Measurements from ENCODE around the gene STIMATE. TPM values are rescaled to one million over a fixed set of nuclear protein-coding genes. Genes with fewer than 3 reads are reported as not detected.
A peak's percentile ranks its signal among the peaks of the same experiment; 100 is the strongest.

Gene STIMATE
- total RNA-seq, 1 donor, result 18.5 TPM

- no peak for DNase-seq (ENCODE audit: insufficient read length, low spot score, missing footprints)
- TF ChIP-seq CTCF (IDR thresholded peaks at IDR 0.05; ENCODE audit: extremely low read depth, low read depth, low read length), result no peak
- H4K20me1 ChIP-seq (ENCODE audit: insufficient read depth, low read length), result no peaks in the 10 kb centered on the region
These were observed 7.2 kb upstream of the STIMATE start for GRCh38 chr3:52904552-52904951.

GRCh38 chr3:52904000-52904399 is 6.7 kb upstream of the STIMATE start:
- Histone ChIP-seq H3K79me2 (ENCODE audit: insufficient read depth, low read length) (no peaks in the 10 kb centered on the region), H3K27ac (ENCODE audit: low read depth, low read length) (no peak overlapping the region), H3K9me3 (ENCODE audit: low read depth, low read length) (no peaks in the 10 kb centered on the region), H3K4me3 (ENCODE audit: insufficient read depth, low read length) (no peak overlapping the region), H3K4me2 (ENCODE audit: insufficient read depth, low read length) (no peak overlapping the region), H3K4me1 (ENCODE audit: insufficient read depth, low read length) (no peaks in the 10 kb centered on the region), H3K36me3 (ENCODE audit: insufficient read depth, low read length) (no peaks in the 10 kb centered on the region), H4K20me1 (ENCODE audit: insufficient read depth, low read length) (no peaks in the 10 kb centered on the region), H2AFZ (ENCODE audit: low read length) (no peak overlapping the region), H3K27me3 (ENCODE audit: insufficient read depth, low read length) (no peaks in the 10 kb centered on the region)
- no peak for TF ChIP-seq CTCF (IDR thresholded peaks at IDR 0.05; ENCODE audit: extremely low read depth, low read depth, low read length)
- no peak for DNase-seq (ENCODE audit: insufficient read length, low spot score, missing footprints)

More at GRCh38 chr3:52904552-52904951, 7.2 kb upstream of the STIMATE start:
- H3K4me1 ChIP-seq (ENCODE audit: insufficient read depth, low read length), result no peaks in the 10 kb centered on the region
- H3K4me2 ChIP-seq (ENCODE audit: insufficient read depth, low read length), result no peak overlapping the region
- H3K4me3 ChIP-seq (ENCODE audit: insufficient read depth, low read length), result no peak overlapping the region
- no peaks in the 10 kb centered on the region for H3K9me3 ChIP-seq (ENCODE audit: low read depth, low read length)
- H3K27me3 ChIP-seq (ENCODE audit: insufficient read depth, low read length), result no peaks in the 10 kb centered on the region
- H2AFZ ChIP-seq (ENCODE audit: low read length), result no peak overlapping the region
- H3K79me2 ChIP-seq (ENCODE audit: insufficient read depth, low read length), result no peaks in the 10 kb centered on the region
- no peak overlapping the region for H3K27ac ChIP-seq (ENCODE audit: low read depth, low read length)
- H3K36me3 ChIP-seq (ENCODE audit: insufficient read depth, low read length), result no peaks in the 10 kb centered on the region

GRCh38 chr3:52896613-52897012 is 735 bp downstream of the STIMATE start:
- peaks cover 46% of the 10 kb centered on the region for H3K79me2 ChIP-seq (ENCODE audit: insufficient read depth, low read length)
- no peaks in the 10 kb centered on the region for H4K20me1 ChIP-seq (ENCODE audit: insufficient read depth, low read length)
- H3K9me3 ChIP-seq (ENCODE audit: low read depth, low read length), result no peaks in the 10 kb centered on the region
- peak overlapping the region; percentile 95 for H3K4me2 ChIP-seq (ENCODE audit: insufficient read depth, low read length)
- H2AFZ ChIP-seq (ENCODE audit: low read length), result peak overlapping the region; percentile 71
- no peaks in the 10 kb centered on the region for H3K36me3 ChIP-seq (ENCODE audit: insufficient read depth, low read length)
- no peak for TF ChIP-seq CTCF (IDR thresholded peaks at IDR 0.05; ENCODE audit: extremely low read depth, low read depth, low read length)
- peak; percentile 78 for DNase-seq (ENCODE audit: insufficient read length, low spot score, missing footprints)
- H3K4me3 ChIP-seq (ENCODE audit: insufficient read depth, low read length), result peak overlapping the region; percentile 84
- no peaks in the 10 kb centered on the region for H3K27me3 ChIP-seq (ENCODE audit: insufficient read depth, low read length)
- H3K4me1 ChIP-seq (ENCODE audit: insufficient read depth, low read length), result peaks cover 19% of the 10 kb centered on the region
- peak overlapping the region; percentile 30 for H3K27ac ChIP-seq (ENCODE audit: low read depth, low read length)

GRCh38 chr3:52896151-52896550 is 1.2 kb downstream of the STIMATE start:
- peak overlapping the region; percentile 84 for H3K4me3 ChIP-seq (ENCODE audit: insufficient read depth, low read length)

More at GRCh38 chr3:52896151-52896550, 1.2 kb downstream of the STIMATE start:
- peaks cover 24% of the 10 kb centered on the region for H3K4me1 ChIP-seq (ENCODE audit: insufficient read depth, low read length)
- H3K79me2 ChIP-seq (ENCODE audit: insufficient read depth, low read length), result peaks cover 50% of the 10 kb centered on the region
- no peak for TF ChIP-seq CTCF (IDR thresholded peaks at IDR 0.05; ENCODE audit: extremely low read depth, low read depth, low read length)
- H3K36me3 ChIP-seq (ENCODE audit: insufficient read depth, low read length), result no peaks in the 10 kb centered on the region
- H3K27me3 ChIP-seq (ENCODE audit: insufficient read depth, low read length), result no peaks in the 10 kb centered on the region
- no peak overlapping the region for H2AFZ ChIP-seq (ENCODE audit: low read length)
- H3K27ac ChIP-seq (ENCODE audit: low read depth, low read length), result no peak overlapping the region
- H3K9me3 ChIP-seq (ENCODE audit: low read depth, low read length), result no peaks in the 10 kb centered on the region
- H3K4me2 ChIP-seq (ENCODE audit: insufficient read depth, low read length), result peak overlapping the region; percentile 95
- no peak for DNase-seq (ENCODE audit: insufficient read length, low spot score, missing footprints)
- no peaks in the 10 kb centered on the region for H4K20me1 ChIP-seq (ENCODE audit: insufficient read depth, low read length)
